Measurements from ENCODE around the gene PLEKHG3. TPM values are rescaled to one million over a fixed set of nuclear protein-coding genes. Genes with fewer than 3 reads are reported as not detected.

Gene PLEKHG3
- total and polyA plus RNA-seq, 2 of the 13 experiments (the other 11 are each of a cell fraction or from before 2014, with no cell fraction given) = 7.1 to 9.8 TPM

GRCh38 chr14:64704743-64705380 is 638 bp downstream of the PLEKHG3 start (continued):
- TF ChIP-seq ZNF451 (CRISPR knock-in tag; IDR thresholded peaks at IDR 0.05) (0 out of 2 replicates have a peak, but pooled peaks have one; percentile 43), ZNF251 (CRISPR knock-in tag; IDR thresholded peaks at IDR 0.05) (0 out of 2 replicates have a peak, but pooled peaks have one; percentile 26), HOXA9 (CRISPR knock-in tag; IDR thresholded peaks at IDR 0.05; ENCODE audit: borderline replicate concordance) (0 out of 2 replicates have a peak, but pooled peaks have one; percentile 0), SMAD9 (CRISPR knock-in tag; IDR thresholded peaks at IDR 0.05) (0 out of 2 replicates have a peak, but pooled peaks have one; percentile 9), ZFP90 (CRISPR knock-in tag; IDR thresholded peaks at IDR 0.05; ENCODE audit: borderline replicate concordance) (peak; percentile 64; the same call in 1 of the 2 replicates), ZNF563 (CRISPR knock-in tag; IDR thresholded peaks at IDR 0.05) (peak; percentile 5; the same call in 1 of the 2 replicates), MED1 (CRISPR knock-in tag; IDR thresholded peaks at IDR 0.05) (0 out of 2 replicates have a peak, but pooled peaks have one; percentile 14), ZNF552 (CRISPR knock-in tag; IDR thresholded peaks at IDR 0.05; ENCODE audit: borderline replicate concordance) (peak; percentile 52; the same call in 1 of the 2 replicates), ZMAT3 (CRISPR knock-in tag; conservative IDR thresholded peaks at IDR 0.05) (0 out of 2 replicates have a peak, but pooled peaks have one; percentile 26), GABPB1 (CRISPR knock-in tag; IDR thresholded peaks at IDR 0.05) (peak; percentile 27; the same call in 1 of the 2 replicates), ZNF577 (CRISPR knock-in tag; IDR thresholded peaks at IDR 0.05; ENCODE audit: borderline replicate concordance, low read depth) (no peak), ZNF687 (CRISPR knock-in tag; IDR thresholded peaks at IDR 0.05) (peak; percentile 45), SP2 (CRISPR knock-in tag; IDR thresholded peaks at IDR 0.05) (0 out of 2 replicates have a peak, but pooled peaks have one; percentile 1), HMGXB4 (CRISPR knock-in tag; IDR thresholded peaks at IDR 0.05; ENCODE audit: borderline replicate concordance in 1 of 2, low read depth in 1 of 2) (peak in 1 of 2 experiments; percentile 34; a peak in 1 of 4 replicates), SETDB1 (CRISPR knock-in tag; IDR thresholded peaks at IDR 0.05; ENCODE audit: borderline replicate concordance) (no peak), ZBTB37 (CRISPR knock-in tag; IDR thresholded peaks at IDR 0.05) (no peak), CCDC6 (CRISPR knock-in tag; IDR thresholded peaks at IDR 0.05) (peak; percentile 48; the same call in 1 of the 2 replicates), RXRA (CRISPR knock-in tag; IDR thresholded peaks at IDR 0.05) (0 out of 2 replicates have a peak, but pooled peaks have one; percentile 9), ZNF446 (CRISPR knock-in tag; IDR thresholded peaks at IDR 0.05) (0 out of 2 replicates have a peak, but pooled peaks have one; percentile 16), THAP7 (CRISPR knock-in tag; IDR thresholded peaks at IDR 0.05) (peak; percentile 33; the same call in 1 of the 2 replicates)
